GM18873 (cell line): ENCODE measurements around the gene TSTD1.
"Not testable (repeated sequence)": the region's sequence is repeated elsewhere in the genome, so short reads cannot be mapped to it uniquely, and the experiment has no call there.

Experiments
- ATAC-seq: cut with Tn5 transposase; IDR thresholded peaks from one replicate; pipeline ENCODE4 v1.9.1; 2021; ENCODE audit warnings: mild to moderate bottlenecking, moderate library complexity, moderate number of reproducible peaks; ENCODE audit not compliant: unreplicated experiment, low FRiP score

TSTD1 gene

DNA sequence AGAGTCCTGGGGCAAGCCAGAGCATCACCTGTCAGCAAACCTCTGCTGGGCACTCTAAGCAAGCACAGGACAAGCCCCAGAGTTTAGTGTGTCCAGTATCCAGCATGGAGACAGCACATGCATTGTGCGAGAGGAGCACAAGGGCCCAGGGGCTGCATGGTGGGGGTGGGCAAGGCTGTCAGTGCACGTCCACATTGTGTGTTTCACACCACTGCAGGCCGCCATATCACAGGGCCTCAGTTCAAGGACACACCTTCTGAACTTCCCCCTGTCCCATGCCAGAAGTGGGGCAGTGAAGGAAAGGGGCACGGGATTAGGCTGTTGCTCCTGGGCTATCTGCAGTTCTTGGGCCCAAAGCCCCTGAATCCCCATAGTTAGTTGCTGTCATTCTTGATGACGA, 782 bp upstream of the TSTD1 start:
- no peak for ATAC-seq

DNA sequence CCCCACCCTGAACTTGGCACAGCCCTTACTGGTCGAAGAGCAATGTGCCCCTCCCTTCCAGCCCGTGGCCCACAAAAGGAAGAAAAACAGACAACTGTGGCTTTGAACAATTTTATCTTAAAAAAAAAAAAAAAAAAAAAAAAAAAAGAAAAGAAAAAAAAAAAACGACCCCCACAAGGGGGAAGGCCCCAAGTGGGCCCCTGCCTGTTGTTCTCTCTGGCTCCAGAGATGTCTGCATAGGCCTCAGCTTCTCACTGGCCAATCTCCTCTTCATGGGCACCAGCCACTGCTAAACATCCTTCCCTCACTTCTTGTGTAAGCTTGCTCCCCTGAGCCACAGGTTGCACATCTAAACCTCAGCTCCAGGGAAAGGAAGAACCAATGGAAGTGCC, 386 bp upstream of the TSTD1 start:
- ATAC-seq = no peak

DNA sequence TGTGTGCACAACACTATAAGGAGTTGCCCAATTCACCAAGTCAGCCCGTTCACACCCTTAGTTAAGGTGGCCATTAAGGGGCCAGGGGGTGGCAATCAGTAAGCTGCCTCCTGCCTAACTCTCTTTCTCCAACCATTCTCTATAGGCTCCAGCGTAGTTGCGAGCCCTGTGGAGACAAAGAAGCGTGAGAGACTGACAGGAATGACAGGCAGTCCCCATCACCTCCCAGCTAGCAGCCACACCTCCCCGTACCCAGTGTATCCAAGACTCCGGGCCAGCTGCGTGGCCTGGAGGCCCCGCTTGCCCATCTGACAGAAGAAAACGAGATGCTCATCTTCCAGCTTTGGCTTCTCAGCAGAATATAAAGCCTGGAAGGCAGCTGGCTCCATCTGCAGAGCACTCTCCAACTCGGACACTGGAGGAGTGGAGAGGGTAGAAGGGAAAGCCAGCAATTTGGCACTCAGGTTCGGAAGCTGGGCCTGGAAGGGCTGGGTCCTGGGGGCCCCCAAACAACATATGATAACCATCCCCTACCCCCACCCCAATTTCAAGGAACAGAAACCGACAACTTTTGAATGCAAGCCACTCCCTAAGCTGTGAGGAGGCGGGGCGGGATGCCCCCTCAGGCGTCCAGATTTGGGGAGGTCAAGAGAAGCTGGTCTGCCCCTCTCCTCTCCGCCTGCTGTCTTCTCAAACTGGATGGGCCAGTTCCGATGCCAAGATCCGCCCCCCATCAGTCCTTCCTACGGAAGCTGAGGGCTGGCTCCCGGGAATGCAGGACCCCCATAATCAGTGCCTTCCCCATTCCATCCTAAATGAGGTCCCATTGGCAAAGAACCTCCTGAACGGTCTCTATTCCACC, 872 bp downstream of the TSTD1 start:
- ATAC-seq = no peak

DNA sequence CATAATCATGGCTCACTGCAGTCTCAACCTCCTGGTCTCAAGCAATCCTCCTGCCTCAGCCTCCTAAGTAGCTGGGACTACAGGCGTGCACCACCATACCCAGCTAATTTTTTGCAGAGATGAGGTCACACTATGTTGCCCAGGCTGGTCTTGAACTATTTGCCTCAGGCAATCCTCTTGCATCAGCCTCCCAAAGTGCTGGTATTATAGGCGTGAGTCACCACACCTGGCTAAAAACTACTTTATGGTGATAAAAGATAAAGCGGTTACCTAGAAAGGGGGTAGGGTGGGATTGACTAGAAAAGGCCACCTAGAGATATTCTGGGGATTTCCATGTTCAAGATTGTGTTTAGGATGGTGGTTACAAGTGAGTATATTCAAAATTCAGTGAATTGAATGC, 5.0 kb downstream of the TSTD1 start:
- ATAC-seq = no peak

DNA sequence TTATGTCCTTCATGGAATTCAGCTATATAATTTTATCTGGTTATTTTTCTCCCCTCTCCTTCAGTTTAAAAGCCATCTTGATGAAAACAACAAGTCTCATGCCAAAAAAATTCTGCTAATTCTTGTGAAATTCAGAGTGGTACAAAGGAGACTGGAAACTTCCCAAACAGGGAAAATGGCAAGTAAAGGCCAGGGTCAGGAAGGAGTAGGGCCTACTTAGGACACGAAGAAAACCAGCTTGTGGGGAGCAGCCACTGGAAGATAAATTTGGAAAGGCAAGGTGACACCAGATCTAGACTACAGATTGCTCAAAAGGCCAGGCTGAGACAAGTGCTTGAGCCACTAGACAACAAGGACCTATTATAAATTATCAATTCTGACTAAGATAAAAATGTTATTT, 6.4 kb downstream of the TSTD1 start:
- ATAC-seq = no peak

DNA sequence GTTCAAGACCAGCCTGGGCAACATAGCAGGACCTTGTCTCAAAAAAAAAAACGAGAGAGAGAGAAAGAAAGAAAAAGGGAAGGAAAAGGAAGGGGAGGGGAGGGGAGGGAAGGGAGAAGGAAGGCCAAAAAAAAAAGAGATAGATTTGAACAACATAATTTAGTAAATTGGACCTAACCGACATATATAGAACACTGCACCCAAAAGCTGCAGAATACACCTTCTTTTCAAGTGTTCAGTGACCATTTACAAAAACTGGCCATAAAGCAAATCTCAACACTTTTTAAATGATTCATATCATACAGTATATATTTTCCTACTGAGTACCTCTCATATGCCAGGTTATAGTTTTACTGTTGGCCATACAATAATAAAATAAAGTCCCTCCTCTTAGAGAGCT, 6.9 kb downstream of the TSTD1 start:
- ATAC-seq = no peak

DNA sequence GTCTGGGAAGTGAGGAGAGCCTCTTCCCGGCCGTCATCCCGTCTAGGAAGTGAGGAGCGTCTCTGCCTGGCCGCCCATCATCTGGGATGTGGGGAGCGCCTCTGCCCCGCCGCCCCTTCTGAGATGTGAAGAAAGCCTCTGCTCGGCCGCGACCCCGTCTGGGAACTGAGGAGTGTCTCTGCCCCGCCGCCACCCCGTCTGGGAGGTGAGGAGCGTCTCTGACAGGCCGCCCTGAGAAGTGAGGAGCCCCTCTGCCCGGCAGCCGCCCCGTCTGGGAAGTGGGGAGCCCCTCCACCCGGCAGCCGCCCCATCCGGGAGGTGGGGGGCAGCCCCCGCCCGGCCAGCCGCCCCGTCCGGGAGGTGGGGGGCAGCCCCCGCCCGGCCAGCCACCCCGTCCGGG, 9.3 kb downstream of the TSTD1 start:
- ATAC-seq = not testable (repeated sequence)

DNA sequence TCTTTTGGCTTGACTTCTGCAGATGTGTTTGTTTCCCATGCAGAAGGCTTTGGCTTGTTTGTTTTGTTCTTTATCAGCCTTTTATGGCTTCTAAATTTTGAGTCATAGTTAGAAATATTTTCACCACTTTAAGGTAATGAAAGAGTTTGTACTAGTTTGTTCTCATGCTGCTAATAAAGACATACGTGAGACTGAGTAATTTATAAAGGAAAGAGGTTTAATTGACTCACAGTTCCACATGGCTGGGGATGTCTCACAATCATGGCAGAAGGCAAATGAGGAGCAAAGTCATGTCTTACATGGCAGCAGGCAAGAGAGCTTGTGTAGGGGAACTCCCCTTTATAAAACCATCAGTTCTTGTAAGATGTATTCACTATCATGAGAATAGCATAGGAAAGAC, 11.8 kb downstream of the TSTD1 start:
- not testable (repeated sequence) for ATAC-seq

DNA sequence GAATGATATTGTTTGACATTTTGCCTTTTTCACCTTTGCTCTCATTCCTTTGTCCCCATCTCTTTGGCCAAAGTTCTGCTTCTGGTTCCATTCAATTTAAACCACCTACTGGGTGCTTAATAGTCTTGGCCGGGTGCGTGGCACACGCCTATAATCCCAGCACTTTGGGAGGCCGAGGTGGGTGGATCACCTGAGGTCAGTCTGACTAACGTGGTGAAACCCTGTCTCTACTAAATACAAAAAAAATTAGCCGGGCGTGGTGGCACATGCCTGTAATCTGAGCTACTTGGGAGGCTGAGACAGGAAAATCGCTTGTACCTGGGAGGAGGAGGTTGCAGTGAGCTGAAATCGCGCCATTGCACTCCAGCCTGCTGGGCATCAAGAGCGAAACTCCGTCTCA, 16.3 kb downstream of the TSTD1 start:
- not testable (repeated sequence) for ATAC-seq

DNA sequence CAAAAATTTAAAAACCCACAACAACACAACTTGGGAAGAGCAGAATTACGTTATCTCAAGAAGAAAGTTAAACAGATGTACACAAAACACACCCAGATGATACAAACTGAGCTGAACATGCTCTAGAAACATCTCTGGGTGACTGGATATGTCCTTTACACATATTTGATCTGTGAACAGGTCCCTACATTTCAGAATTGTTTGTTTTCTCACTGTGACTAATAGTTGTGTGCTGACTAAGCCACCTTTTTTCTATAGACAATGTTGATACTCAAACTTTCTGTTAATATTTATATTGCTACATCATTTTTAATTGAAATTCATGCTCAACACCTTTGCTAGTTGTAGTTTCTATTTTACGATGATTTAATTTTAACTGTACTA, 16.8 kb downstream of the TSTD1 start:
- ATAC-seq = no peak

DNA sequence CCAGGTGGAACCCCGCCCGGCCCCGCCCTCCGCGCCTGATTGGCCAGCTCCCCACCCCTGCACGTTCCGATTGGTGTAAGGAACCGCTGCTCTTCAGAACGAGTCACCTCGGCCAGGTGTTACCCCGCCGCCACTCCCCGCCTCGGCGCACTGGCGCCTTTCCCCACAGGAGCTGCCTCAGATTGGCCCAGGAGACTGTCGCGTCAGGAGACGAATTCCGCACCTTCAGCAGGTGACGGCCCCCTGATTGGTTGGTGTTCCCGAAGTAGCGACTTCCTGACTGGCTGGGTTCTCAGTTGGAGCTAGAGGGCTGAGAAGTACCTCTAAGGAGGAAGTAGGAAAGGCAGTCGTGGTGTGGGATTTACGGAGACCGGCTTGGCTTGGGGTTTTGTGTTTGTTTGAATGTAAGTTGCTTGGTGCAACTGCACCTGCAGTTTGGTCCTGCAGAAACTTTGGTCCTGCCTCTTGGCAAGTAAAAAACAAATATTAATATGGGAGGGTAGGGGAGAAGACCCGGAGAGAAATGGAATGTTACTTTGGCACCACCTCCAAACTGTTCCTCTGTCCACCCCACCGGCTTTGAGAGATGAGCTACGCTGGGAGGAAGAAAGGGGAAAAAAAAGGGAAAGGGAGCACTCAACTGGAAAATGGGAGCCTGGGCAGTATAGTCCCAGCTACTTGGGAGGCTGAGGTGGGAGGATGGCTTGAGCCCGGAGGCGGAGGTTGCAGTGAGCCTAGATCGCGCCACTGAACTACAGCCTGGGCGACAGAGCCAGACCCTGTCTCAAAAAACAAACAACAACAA, 17.4 kb downstream of the TSTD1 start:
- ATAC-seq = peak; percentile 70

DNA sequence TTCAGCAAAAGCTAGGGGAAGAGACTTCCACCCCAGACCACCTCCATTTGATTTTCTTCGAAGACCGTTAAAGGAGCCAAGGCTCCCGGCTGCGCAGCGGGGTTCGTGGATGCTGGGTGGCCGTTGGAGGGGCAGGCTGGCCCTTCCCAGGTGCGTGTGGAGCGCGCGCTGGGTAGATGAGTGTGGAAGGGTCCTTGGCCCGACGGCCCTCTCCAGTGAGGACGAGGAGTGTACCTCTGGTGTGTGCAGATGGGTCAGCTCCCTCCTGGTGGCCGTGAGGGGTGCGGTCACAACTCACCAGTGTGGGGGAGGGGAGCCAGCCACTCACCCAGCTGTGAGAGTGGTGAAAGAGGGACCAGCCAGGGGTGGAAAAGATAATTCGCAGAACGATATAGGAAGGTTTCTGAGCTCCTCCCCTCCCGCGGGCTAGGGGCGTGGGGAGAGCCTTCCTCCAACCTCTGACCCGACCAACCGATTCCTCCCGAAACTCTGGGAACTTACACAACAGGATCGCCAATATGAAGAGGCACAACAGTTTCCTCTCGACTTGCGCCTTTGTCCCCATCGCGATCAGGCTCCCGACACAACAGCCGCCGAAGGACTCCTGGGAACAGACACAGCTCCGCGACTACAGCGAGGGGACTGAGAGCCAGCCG, 18.1 kb downstream of the TSTD1 start, which contains the start of gene F11R:
TSS of gene F11R (minus strand) at position 644 of the 656 bp plus-strand sequence. CDS start at position 565, 79 bp downstream.
- peak; percentile 35 for ATAC-seq

DNA sequence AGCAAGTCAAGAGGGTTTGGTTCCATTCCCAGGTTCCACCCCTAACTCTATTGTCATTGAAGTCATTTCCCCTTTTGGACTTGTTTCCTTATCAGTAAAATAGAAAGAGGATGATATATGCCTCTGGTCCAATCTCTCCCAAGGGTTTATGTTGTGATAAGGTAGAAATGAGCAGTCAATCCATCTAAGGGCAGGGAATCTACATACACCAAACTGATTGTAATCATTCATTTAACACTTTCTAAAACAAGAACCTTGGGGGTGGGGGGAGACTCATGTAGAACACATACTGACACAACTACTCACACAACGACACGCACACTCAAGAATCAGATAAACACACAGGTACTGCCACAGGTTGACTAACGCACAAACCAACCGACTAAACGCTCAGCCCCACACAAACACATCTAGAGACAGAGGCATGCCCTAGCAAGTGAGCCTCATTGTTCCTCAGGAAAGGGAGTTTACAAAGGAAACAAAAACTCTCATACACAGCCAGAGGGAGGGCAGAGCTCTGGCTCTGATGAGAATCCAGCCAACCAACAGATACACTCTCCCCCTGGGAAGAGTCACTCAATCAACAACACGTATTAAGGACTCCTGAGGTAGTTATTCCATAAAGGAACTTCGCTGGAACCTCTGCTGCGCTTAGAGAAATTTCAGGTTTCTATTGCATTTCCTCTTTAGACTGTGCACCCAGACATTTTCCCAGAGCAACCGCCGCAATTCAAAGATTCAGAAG, 18.8 kb downstream of the TSTD1 start:
- no peak for ATAC-seq

DNA sequence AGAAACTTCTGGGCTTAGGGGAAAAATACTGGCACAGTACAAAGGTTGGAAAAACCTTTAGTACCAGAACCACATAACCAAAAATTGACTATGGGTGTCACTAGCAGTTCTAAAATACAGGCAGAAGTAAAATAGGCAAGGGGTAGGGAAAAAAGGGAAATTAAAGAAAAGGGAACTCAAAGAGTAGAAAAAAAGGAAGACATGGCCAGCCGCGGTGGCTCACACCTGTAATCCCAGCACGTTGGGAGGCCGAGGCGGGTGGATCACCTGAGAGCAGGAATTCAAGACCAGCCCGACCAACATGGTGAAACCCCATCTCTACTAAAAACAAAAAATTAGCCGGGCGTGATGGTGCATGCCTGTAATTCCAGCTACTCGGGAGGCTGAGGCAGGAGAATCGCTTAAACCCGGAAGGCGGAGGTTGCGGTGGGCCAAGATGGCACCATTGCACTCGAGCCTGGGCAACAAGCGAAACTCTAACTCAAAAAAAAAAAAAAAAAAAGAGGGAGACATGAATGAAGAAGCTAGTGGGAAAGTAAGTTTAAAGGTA, 19.6 kb downstream of the TSTD1 start:
- ATAC-seq = not testable (repeated sequence)

DNA sequence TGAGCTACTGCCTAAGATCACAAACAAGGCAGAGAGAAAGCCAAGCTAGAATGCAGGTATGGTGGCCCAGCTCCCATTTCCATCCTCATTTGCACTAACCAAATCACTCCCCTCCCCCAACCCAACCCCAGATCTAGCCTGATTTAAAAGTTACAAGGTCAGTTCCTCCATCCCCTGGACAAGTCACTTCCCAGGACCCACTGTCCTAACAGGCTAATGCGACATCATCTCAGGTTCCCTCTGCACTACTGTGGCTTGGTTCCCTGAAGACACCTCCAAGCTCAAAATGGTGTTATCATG, 20.2 kb downstream of the TSTD1 start:
- no peak for ATAC-seq

DNA sequence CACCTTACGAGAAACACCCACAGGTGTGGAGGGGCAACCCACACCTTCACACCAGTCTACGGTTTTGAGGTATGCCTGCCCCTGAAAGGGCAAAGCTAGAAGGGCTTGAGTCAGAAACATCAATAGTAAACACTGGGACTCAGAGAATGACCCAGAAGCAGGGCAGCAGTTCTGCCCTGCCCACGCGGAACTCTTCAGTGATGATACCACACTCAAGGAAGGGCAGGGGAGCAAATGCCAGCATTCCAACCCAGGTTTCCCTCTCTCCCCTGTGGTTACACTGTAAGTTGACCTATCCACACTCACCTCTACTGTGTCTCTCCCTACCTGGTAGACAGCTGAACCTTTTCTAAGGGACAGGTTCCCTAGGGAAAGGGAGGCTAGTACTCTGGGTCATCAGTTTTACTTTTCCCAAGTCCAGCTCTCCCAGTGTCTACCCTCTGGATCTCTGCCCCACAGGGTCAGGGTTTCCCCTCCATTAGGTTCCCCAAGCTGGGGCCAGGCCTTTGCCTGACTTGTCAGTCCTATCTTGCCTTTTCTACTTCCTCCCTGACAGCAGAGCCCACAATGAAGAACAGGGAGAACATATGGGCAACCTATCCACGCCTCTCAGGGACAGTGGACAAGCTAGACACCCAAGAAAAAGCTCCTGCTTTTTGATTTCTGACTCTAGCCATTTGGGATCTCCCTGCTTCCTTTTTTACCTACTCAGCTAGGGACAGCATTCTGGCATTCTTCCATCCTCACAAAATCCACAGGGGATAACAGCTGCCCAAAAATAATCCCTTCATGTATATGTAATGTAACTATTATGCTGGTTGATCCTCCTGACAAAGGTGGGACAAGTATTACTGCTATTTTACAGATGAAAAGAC, 20.8 kb downstream of the TSTD1 start:
- ATAC-seq = no peak

DNA sequence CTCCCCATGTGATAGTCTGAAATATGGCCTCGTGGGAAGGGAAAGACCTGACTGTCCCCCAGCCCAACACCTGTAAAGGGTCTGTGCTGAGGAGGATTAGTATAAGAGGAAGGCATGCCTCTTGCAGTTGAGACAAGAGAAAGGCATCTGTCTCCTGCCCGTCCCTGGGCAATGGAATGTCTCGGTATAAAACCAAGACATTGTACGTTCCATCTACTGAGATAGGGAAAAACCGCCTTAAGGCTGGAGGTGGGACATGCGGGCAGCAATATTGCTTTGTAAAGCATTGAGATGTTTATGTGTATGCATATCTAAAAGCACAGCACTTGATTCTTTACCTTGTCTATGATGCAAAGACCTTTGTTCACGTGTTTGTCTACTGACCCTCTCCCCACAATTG, 21.6 kb downstream of the TSTD1 start:
- not testable (repeated sequence) for ATAC-seq

DNA sequence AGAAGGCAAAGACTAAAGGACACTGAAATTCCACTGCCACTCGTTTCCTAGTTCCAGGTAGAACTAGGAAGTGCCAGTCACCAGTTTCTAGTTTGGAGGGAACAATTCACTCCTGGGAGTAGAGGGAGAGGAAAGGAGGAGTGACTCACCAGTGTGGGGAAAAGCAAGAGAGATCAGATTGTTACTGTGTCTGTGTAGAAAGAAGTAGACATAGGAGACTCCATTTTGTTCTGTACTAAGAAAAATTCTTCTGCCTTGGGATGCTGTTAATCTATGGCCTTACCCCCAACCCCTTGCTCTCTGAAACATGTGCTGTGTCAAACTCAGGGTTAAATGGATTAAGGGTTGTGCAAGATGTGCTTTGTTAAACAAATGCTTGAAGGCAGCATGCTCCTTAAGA, 22.1 kb downstream of the TSTD1 start:
- ATAC-seq = not testable (repeated sequence)

DNA sequence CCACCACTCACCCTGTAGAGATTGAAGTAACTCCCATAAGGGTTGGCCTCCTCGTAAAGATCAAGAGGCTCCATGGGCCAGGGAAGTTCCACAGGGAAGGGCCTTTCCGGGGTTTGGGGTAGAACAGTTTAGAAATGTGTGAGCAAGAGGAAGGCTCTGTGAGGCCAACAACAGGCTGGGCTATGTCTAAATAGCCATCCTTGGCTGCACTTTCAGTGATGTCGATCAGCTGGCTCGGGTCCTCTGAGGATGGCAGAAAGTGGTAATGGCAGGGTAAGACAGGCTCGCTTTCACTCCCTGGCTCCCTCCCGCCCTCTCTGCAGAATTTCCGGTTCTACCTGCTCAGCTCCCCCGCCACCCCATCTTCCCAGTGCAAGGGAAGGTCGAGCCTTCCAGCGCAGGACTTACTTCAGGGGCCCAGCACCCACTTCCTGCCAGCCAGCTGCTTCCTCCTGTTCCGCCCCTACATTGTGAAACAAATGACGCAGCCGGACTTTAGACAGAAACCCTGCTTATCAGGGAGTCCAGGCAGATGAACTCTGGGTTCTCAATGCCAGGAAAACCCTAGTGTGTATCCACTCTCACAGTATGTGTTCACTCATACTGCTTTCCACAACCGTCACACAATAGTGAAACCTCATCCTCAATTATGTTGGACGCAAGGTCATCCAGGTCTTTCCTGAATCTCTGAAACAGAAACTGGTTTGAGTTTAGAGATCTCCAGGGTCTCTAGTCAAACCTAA, 25.1 kb downstream of the TSTD1 start:
- peak; percentile 88 for ATAC-seq
